Measurements from ENCODE around the gene GSTT2B.
"Not testable (repeated sequence)": the region's sequence is repeated elsewhere in the genome, so short reads cannot be mapped to it uniquely, and the experiment has no call there.

DNA sequence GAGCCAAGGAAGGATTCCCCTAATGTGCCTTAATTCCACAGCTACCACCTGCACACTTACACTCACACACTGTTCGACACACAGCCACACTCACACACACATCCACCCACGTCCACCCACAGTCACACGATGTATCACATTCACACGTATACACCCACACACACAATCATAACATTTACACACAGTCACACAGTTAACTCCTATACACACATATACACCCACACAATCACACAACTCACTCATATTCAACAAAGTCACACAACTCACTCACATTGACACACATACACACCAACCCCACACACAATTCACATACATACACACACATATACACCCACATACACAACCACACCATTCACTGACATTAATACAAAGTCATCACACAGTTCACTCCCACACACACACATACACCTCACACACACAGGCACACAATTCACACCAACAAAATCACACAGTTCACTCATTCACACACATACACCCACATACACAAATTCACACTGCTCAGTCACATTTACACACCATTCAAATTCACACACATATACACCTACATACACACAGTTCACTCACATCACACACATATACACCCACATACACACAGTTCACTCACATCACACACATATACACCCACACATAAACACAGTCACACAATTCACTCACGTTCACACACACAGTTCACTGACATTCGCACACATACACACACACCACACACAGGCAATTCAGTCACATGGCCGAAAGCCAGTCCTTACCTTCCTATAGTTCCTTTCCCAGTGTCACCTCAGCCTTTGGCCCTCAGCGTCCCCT lies 6.6 kb downstream of the GSTT2B start:
- not testable (repeated sequence) for TF ChIP-seq CREB1 (IDR thresholded peaks at IDR 0.05); CTCF (IDR thresholded peaks at IDR 0.05; ENCODE audit: control extremely low read depth in 1 of 3, insufficient read depth in 1 of 3, low read depth in 1 of 3, low read length in 3 of 3); ASH2L (IDR thresholded peaks at IDR 0.05; ENCODE audit: low read length); TCF12 (IDR thresholded peaks at IDR 0.05; ENCODE audit: low read depth, low read length)
